Measurements from ENCODE around the gene GP9.
"Not testable (repeated sequence)": the region's sequence is repeated elsewhere in the genome, so short reads cannot be mapped to it uniquely, and the experiment has no call there.

DNA sequence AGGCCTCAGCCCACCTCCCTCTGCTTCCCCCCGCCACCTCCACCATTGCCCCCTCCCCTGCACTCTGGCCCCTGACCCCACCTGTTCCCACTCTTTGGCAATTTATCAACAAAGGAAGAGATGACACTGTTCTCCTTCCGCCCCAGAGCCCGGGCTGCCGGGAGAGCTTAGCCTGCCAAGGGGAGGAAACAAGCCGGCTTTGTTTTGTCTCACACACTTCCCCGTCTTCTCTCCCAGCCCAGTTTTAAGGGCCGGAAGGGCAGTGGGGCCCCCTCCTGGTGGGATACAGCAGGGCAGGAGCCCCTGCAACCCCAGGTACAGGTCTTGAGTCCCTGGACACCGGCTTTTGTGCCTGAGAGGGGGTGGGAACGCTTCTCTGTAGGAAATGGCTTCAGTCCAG lies 27.3 kb downstream of the GP9 start:
- TF ChIP-seq POLR2A (IDR thresholded peaks at IDR 0.05; ENCODE audit: low read depth); POLR2AphosphoS5 (IDR thresholded peaks at IDR 0.05): not testable (repeated sequence)
